ENCODE data around the gene NFYA. TPM values are rescaled to one million over a fixed set of nuclear protein-coding genes. Genes with fewer than 3 reads are reported as not detected.
A peak's percentile ranks its signal among the peaks of the same experiment; 100 is the strongest.

Gene NFYA
- total and polyA plus RNA-seq, 2 of the 13 experiments (the other 11 are each of a cell fraction or from before 2014, with no cell fraction given) = 16.0 to 22.9 TPM

DNA sequence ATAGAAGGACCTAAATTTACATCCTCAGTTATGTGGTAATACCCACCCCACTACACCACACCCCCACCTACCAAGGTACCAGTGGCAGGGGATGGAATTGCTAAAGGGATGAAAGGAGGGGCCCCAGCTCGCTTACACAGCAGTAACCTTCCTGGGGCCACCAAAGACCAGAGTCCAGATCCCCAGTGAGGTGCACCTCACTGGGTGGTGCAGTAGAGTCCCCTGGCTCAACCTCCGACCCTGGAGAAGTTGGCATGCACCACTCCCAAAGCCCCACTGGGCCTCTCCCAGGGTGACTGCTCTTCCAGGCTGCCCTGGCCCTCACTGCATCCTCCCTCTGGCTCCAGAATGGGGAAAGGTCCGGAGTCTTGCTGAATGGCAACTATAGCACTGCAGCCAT is 34.6 kb upstream of the NFYA start:
- FAIRE-seq = no peak
- Histone ChIP-seq H3K9me3 (ENCODE audit: low read length) (no peaks in the 10 kb centered on the region), H3K36me3 (replicated peaks in 1 of 2; ENCODE audit: control insufficient read depth in 1 of 2, insufficient read depth in 2 of 2, low read length in 2 of 2) (peaks cover 0 to 1% of the 10 kb centered on the region in 2 experiments; a peak in 1 of 5 replicates), H2AFZ (ENCODE audit: low read length) (no peak overlapping the region), H3K4me1 (ENCODE audit: insufficient read depth, low read length) (peaks cover 78% of the 10 kb centered on the region), H3K9ac (ENCODE audit: insufficient read depth, low read depth, low read length) (no peak overlapping the region), H3K27me3 (ENCODE audit: control insufficient read depth in 1 of 2, insufficient read depth in 2 of 2, low read length in 2 of 2) (no peaks in the 10 kb centered on the region), H4K20me1 (ENCODE audit: insufficient read depth, low read length) (no peaks in the 10 kb centered on the region), H3K4me3 (replicated peaks in 1 of 3; ENCODE audit: insufficient read depth in 1 of 3, low read depth in 2 of 3, low read length in 3 of 3) (no peak overlapping the region; a peak in 1 of 6 replicates), H3K27ac (ENCODE audit: extremely low read length, insufficient read depth, low read length) (no peak overlapping the region), H3K4me2 (ENCODE audit: low read depth, low read length) (peak overlapping the region; percentile 29; the same call in 1 of the 2 replicates), H3K79me2 (ENCODE audit: insufficient read depth, low read length) (no peaks in the 10 kb centered on the region)
- ChIA-PET CTCF (ENCODE audit: low intra/inter-chr PET ratio, low total read pairs) (interaction anchor here (3.3 kb wide), 1 partner anchor 27 kb away, joined by 25 read pairs; no protein-coding TSS in a partner anchor), POLR2A (no interaction called here)
- intact Hi-C loops (cut with micrococcal nuclease; ENCODE audit: unreplicated experiment) = no loop called here
- BruUV-seq (replicated peaks) = no TSS peak
- in situ Hi-C loops (cut with HindIII; ENCODE audit: extremely low pct_ligation_motif_present, low pct_unique_long_range_greater_than_20kb) = loop anchor here (25.0 kb wide), 1 partner anchor 701 kb away; no protein-coding TSS in a partner anchor
- 92% methylated on average over 2 of the region's 3 CpGs for WGBS (ENCODE audit: low lambda C conversion rate)
- no peak for DNase-seq (ENCODE audit: low spot score)
- TF ChIP-seq POLR2AphosphoS2 (IDR thresholded peaks at IDR 0.05; ENCODE audit: low read depth, low read length) (no peak), HNF4A (CRISPR knock-in tag; IDR thresholded peaks at IDR 0.05) (peak; percentile 48; the same call in 1 of the 2 replicates), HNRNPL (IDR thresholded peaks at IDR 0.05; ENCODE audit: low read depth, low read length) (0 out of 2 replicates have a peak, but pooled peaks have one; percentile 58), CEBPG (CRISPR knock-in tag; IDR thresholded peaks at IDR 0.05) (0 out of 2 replicates have a peak, but pooled peaks have one; percentile 16), SOX13 (IDR thresholded peaks at IDR 0.05) (no peak), SOX13 (CRISPR knock-in tag; conservative IDR thresholded peaks at IDR 0.05 in 1 of 2, IDR thresholded peaks at IDR 0.05 in 1 of 2) (0 out of 4 replicates have a peak, but pooled peaks of 1 of the 2 experiments have one; percentile 8)
- TF ChIP-seq, protein P1, sequence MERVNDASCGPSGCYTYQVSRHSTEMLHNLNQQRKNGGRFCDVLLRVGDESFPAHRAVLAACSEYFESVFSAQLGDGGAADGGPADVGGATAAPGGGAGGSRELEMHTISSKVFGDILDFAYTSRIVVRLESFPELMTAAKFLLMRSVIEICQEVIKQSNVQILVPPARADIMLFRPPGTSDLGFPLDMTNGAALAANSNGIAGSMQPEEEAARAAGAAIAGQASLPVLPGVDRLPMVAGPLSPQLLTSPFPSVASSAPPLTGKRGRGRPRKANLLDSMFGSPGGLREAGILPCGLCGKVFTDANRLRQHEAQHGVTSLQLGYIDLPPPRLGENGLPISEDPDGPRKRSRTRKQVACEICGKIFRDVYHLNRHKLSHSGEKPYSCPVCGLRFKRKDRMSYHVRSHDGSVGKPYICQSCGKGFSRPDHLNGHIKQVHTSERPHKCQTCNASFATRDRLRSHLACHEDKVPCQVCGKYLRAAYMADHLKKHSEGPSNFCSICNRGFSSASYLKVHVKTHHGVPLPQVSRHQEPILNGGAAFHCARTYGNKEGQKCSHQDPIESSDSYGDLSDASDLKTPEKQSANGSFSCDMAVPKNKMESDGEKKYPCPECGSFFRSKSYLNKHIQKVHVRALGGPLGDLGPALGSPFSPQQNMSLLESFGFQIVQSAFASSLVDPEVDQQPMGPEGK (CRISPR knock-in tag; IDR thresholded peaks at IDR 0.05) = 0 out of 2 replicates have a peak, but pooled peaks have one; percentile 34
- no peak for ATAC-seq
